COLO668 (cell line): ENCODE data around the gene TRPV4.

Experiments
- DNase-seq: peaks from one replicate; lab custom pipeline; 2025; ENCODE audit not compliant: unreplicated experiment; lab: John Stamatoyannopoulos, UW

The TRPV4 gene

DNA sequence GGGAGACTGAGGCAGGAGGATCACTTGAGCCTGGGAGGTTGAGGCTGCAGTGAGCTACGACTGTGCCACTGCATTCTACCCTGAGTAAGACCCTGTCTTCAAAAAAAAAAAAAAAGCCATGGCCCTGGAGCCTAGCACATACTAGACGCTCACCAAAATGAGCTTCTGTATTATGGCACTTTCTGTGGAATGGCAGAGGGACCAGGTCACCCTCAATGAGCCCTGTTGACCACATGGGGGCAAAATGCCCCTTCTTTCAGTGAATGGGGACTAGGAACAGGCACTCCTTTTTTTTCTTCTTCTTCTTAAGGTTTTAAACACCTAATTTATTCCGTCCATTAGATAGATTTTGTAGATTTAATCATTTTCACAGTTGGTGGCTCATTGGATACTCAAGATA is 69.1 kb downstream of the TRPV4 start:
- DNase-seq: no peak

DNA sequence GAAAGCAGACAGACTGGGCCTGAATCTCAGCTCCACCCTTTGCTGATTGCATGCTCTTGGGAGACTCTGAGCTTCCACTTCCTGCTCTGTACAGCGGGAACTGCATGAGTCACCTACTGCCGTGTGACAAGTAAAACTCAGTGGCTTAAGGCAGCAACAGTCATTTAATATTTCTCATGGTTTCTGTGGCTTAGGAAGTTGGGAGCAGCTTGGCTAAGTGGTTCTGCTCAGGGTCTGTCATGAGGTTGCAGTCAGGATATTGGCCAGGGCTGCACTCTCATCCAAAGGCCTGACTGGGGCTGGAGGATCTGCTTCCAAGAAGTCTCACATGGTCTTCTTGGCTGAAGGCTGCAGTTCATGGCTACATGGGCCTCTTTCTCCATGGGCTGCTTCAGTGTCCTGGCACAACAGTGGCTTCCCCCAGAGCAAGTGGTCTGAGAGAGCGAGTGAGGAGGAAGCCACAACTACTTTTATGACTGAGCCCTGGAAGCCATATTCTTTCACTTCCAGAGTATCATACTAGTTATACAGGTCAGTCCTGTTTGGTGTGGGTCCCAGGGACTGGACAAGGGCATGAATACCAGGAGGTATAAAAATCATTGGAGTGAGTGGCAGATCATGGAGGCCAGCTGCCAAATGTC is 69.9 kb downstream of the TRPV4 start:
- no peak for DNase-seq

DNA sequence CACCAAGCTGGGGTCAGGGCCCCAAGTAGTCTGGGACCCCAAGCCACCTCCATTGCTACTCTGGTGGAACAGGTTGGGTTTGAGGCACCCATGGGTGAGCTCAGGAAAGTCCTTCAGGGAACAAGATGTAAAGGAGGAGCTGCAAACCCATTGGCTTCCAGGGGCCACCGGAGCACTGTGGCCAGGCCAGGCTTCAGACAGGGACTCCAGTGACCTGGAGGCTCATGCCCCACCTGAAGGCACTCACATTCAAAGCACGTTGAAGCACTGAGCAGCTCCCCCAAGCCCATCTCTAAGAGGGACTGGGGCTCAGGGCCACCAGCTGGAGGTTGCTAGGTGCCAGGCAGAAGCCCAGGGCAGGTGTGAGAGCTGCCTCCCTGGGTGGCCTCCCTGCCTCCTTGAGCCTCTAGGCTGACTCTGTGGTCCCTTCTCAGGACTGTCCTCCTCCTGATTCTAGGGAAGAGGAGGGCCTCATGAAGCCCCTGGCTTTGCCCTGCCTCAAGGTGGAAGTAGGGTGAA is 70.5 kb downstream of the TRPV4 start:
- no peak for DNase-seq

DNA sequence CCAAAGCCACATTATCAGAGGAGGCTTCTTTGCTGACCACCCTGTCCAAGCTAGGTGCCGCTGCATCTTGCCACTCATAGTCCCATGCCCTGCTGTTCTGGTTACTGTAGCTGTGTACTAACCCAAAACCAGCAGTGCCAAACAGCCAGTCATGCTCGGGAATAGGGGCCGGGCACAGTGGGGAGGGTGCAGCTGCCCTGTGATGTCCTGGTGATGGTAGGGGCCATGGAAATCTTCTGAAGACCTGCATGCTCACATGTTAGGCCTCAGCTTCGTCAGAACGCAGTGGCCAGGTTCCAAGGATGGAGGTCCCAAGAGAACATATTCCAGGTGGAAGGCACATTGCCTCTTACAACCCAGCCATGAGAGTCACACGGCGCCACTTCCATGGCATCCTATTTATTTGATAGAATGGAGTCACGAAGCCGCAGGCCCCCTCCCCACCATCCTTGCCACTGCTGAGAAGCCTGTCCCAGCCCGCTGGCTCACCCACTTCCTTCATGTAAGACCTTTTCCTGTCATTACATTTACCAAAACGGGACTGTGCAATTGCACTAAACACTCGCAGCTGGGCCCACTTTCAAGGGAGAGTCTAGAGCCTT is 71.0 kb downstream of the TRPV4 start:
- DNase-seq: no peak

DNA sequence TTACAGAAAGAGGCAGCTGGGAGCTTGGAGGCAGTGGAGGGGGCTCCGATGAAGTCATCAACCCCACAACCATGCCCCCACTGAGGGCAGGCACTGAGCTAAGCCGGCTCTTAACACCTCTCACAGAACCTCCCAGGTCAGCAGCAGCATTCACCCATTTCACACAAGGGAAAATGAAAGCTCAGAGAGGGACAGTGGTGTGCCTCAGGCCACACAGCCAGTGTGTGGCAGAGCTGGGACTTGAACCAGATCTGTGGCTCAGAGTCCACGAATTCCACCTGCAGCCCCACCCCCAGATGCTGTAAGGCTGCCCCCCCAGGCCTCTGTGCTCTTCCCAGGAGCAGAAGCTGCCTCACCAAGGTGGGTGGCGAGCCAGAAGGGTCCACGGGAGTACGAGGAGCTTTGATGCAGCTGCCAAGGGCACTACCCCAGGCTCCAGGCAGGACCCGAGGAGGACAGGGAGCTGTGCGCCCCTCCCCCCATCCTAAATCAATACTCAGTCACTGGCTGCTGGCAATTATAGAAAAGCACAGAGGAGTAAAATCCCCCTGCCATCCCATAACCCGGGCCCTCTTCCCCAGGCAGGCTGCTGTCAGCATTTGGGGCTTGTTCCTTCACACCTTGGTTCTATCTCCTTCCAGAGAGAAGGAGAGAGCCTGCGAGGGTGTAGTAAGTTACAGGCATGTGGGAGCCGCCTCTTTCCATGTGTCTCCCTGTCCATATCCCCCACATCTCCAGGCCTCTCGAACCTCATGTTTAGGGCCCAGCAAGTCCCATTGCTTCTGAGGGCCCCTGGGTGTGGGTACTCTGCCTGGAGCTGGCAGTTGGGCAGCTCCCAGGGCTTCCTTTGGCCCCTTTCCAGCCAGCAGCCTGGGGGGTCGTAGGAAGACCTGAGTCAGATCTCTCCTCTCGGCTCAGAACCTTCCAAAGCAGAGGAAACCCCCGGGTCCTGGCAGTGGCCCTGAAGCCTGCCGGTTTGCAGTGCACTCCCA is 72.0 kb downstream of the TRPV4 start:
- DNase-seq: no peak

DNA sequence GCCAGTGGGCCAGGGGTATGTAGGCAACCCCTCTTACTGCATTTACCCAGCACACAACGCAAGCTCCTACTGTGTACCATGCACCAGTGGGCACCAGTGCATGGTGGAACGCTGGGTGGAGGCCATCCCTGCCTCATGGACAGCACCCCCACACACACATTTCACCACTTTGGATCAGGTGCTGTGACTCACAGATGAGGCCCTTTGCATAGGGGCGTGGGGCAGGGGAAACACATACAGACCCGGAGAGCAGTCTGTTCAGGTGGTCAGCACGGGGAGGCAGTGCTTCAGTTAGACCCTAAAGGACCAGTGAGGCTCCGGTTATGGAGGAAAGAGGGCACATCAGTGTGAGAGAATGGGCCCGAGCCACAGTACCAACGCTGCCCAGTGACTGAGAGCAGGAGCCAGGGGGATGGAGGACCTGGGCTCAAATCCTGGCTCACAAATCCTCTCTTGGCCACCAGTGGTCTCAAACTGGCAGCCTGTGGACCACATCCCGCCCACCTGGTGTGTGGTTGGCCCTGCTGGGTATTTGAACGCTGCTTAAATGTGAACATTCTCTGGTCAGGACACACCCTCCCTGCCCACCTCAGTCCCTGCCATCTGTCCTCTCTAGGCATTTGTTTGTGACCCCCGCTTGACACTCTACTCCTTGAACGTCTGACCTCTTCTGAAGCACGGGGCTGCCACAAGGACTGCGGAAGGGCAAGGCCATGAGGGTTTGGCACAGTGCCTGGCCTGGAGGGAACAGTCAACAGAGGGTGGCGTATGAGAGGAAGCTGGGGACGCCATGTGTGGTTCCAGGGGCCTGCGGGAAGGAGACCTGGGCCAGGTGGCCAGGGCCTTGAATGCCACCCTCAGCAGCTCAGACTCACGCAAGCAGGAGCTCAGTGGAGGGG is 72.9 kb downstream of the TRPV4 start:
- peak; percentile 49 for DNase-seq

DNA sequence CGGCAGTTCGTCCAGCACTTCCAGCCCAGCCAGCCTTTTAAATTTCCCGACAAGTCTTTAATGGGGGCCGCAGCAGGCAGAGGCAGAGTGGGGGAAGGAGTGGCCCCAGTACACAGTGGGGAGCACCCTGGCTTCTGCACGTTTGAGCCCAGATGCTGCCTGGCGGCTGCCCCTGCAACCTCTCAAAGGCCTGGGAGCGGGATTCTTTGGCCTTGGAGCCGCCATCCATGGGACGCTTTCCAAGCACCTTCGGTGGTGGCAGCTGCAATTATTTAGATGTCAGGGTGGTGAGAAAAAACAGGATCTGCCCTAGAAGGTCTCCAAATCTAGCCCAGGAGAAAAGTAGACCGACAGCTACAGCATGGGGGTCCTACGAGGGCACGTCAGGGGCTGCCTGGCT is 73.6 kb downstream of the TRPV4 start:
- DNase-seq: no peak

DNA sequence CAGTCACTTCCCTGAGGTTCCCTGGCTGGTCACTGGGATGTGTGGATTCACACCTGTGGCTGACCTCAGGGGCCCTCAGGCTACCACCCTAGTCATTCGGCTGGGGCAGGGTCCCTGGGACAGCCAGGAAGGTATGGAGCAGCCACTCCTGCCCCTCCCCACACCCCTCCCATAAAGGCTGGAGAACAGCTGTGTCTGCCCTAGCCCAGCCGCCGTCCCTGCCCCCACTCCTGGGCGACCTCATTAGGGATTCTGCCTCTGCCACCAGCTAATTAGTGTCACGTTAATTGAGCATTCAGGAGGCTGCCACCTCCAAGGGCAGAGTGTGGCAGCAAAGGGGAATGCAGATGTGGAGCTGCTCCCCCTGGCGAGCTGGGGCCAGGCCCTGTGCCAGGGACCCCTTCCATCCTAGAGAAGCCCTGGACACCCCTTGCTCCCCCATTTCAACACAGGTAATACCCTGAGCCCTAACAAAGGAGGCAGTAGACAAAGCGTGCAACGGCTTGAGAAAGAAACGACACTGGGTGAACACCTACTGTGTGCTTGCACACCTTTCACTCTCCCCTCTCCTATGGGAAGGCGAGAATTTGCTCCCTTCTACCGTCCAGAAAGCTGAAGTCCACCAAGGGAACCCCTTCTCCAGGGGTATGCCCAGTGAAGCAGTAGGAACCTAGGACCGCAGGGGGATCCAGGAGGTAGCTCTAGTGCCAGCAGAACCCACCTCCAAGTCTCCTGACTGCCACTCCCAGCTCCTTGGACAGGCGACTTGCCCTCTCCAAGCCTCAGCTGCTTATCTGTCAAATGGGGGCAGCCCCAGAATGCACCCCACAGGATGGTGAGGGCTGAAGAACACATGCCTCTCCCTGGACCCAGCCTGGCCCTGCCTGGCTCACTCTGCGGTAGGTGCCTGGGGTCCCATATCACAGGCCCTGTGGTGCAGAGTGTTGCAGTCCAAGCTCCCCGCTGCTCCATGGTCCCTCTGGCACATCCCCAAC is 74.5 kb downstream of the TRPV4 start:
- DNase-seq: no peak

DNA sequence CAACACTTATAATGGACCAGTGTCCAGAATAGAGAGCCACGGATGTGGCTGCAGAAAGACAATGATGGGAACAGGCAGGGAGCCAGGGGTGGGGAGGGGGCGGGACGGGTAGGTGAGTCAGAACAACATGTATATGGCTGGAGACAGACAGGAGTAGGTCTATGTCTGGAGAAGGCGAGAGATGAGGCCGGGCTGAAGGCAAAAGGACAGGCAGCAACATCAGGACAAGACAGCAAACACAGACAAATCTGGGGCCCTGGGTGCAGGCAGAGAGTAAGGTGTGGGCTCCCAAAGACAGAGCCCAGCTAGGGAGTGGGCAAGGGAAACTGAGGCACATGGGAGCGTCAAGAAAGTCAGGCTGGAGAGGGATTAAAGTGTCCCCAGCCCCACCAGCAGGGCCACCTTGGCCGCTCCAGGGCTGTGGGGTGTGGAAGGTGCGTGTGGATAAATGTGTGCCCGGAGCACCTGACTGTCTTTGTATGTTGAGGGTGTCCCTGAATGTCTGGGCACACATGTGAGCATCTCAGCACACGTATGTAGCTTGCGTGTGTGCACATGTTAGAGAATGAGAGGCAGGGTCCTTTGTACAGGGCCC is 75.4 kb downstream of the TRPV4 start:
- no peak for DNase-seq

DNA sequence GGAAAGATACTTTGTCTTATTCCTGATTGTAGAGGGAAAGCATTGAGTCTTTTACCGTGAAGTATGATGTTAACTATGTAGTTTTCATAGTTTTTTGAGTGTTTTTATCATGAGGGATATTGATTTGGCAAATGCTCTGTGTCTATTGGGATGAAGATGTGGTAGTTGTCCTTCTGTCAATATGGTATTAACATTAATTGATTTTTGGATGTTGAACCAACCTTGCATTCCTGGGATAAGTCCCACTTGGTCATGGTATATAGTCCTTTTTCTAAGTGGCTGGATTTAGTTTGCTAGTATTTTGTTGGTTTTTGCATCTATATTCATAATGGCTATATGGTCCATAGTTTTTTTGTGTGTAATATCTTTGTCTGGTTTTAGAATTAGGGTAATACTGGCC is 76.7 kb downstream of the TRPV4 start:
- DNase-seq: no peak

DNA sequence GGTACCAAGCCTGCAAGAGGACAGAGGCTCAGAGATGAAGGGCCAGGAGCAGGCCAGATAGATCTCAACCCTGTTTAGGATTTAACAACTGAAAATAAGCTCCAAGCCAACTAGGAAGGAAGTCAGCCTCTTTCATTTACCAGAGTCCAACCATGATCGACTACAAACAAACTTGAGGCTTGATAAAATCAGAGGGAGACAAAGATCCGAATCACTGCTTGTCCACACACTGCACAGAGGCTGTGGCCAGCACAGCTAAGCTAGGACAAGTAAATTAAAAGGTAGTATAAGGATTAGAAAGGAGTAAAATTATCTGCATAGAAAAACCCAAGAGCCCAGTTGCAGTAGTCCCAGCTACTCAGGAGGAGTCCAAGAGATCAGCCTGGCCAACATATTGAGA is 79.2 kb downstream of the TRPV4 start:
- DNase-seq: no peak

DNA sequence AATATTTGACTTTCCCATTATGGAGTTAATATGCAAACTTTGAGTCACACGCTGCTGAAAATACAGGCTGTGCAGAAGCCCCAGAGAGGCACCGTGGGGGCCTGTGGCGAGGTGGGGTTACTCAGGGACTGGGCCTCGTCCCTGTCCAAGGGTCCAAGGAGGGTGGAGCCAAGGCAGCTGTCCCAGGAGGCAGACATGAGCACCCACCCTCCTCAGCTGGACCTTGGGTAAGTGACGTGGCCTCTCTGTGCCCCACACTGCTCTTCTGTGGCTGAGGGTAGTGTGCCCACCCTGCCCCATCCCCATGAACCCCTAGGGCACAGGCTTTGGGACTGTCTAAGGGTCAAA is 80.2 kb downstream of the TRPV4 start:
- DNase-seq: no peak

DNA sequence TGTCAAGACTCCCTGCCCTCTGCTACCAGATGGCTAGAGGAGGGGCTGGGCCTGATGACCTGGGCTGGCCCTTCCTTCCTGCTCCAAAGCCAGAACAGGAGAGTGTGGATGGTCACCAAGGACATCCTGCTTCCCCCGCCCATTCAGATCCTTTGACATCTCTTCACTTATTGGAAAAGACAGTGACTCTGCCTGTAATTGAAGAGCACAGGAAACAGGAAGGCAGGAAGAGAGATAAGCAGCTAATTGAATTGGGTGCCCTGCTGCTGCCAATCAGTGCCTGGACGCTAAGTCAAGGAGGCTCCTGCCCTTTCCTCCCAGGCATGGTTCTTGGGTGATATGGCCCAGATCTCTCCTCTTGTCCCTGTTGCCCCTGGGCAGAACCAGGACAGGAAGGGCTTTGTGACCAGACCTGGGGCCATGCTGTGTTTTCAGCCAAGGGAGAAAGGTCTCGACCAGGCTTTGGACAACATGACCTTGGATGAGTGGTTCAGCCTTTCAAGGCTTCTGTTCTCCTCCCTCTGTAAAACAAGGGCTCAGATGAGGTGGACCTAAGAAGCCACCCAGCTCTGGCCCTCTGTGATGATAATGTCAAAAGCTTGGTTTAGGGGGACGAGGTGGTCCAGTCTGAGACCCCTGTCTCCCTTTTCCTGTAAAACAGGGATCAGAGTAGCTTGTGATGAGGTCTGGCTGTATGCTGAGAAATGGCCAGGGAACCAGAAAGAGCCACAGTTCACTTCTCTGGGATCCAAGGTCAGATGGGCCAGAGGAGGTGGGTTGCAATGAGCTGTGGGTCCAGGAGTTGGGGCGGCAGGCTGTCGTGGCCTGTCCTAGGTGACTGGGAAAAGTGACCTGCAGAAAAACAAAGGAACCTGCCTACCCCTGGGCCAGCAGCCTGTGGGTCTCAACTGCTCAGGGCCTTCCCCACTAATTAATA is 80.8 kb downstream of the TRPV4 start:
- DNase-seq: no peak

DNA sequence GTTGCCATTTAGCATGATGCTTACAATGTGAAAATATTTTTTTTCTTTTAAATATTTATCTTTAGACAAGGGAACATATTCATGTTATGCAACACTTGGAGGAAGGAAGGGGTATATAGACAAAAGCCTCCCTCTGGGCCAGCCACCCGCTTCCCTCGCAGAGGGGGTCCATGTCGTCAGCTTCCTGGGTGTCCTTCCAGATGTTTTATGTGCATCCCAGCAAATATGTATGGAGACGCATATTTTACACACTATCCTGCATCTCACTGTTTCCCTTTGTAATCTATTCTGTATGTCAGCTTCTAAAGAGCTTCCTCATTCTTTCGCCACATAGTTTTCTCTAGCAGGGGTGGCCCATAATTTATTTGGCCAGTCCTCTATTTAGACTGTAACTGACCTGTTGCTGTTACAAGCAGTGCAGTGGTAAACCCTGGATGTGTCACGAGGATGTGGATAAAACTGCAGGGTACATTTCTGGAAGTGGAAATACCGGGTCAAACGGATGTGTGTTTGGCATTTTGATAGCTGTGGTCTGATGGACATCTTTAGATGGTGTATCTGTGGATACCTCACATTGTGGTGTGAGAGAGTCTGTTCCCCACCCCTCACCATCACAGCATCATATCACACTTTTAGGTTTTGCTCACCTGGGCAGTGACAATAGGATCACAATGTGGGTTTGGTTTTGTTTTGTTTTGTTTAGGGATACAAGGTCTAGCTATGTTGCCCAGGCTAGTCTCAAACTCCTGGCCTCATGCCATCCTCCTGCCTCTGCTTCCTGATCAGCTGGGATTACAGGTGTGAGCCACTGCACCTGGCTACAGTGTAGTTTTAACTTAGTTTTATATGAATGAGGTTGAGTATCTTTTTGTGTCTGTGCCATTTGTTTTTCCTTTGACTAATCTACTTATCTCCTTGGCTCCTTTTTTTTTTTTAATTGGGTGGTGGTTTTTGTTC is 87.9 kb downstream of the TRPV4 start:
- DNase-seq: peak; percentile 31

DNA sequence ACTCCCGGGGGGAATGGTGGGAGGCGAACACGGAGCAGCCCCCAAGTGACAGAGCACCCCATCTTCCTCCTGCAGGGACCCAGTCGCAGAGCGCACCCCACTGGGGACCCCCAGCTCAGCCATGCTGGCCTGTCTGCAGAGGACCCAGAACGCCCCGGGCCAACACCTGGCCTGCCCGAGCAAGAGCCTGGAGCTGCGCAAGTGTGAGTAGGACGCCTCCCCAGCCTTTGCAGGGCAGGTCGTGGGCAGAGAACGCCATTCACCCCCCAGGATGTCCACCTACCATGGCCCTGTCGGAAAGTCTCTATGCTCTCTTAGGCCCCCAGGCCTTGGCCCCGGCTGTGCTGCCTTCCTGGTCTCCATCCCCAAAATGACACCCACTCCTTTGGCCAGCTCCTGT is 89.2 kb downstream of the TRPV4 start:
- no peak for DNase-seq

DNA sequence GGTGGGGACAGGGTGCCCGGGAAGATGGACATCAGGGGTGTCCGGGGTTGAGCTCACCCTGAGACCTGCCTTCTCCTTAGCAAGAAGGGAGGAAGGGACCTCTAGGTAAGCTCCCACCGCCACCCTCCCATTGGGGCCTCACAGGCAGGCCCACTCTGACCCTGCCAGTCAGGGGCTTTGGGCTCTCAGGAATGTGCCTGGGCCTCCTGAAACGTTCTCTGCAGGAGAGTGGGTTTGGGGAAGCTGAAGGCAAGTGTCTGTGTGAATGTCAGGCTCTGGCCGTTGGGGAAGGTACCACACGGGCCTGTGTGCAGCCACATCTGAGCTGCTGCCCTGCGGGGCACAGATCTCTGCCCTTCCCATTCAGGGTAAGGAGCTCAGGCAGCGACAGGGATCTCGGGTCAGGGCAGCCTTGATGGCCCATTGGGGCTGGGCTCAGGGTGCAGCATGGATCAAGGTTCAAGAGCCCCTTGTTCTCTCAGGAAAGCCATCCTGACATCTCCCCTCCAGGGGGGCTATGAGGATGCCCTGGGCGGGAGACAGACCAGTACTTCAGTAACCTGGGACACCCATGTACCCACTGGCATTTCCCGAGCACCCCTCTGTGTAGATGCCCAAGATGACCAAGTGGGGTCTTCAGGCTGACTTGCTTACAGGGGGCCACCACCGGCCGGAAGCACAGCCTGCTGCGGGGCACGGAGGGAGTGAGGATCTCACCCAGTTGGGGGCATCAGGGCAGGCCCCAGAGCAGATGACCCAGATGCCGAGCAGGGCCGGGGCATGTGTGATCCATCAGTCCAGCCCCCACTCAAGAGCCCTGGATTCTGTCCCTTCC is 89.9 kb downstream of the TRPV4 start:
- DNase-seq: no peak
